NCI-H187 (cell line): Measurements from ENCODE around the gene ACAD11.
A peak's percentile ranks its signal among the peaks of the same experiment; 100 is the strongest.

Experiments
- DNase-seq, 2 experiments: peaks; one replicate each; lab custom pipeline; 2025; lab: John Stamatoyannopoulos, UW

The ACAD11 gene

GRCh38 chr3:132553826-132554225 lies 105.8 kb downstream of the ACAD11 start:
- DNase-seq: no peak

GRCh38 chr3:132550579-132551305 lies 108.9 kb downstream of the ACAD11 start:
- DNase-seq: no peak

- no peak for DNase-seq
Measured at GRCh38 chr3:132549890-132550578, 109.6 kb downstream of the ACAD11 start.

GRCh38 chr3:132549169-132549568 lies 110.4 kb downstream of the ACAD11 start:
- no peak for DNase-seq

- DNase-seq: no peak
Measured at GRCh38 chr3:132545471-132545870, 114.1 kb downstream of the ACAD11 start.

- DNase-seq: no peak
Measured at GRCh38 chr3:132544130-132544529, 115.5 kb downstream of the ACAD11 start.

- no peak for DNase-seq
Measured at GRCh38 chr3:132543011-132543739, 116.4 kb downstream of the ACAD11 start.

- no peak for DNase-seq
Measured at GRCh38 chr3:132542577-132542976, 117.0 kb downstream of the ACAD11 start.

- no peak for DNase-seq
Measured at GRCh38 chr3:132539681-132540080, 119.9 kb downstream of the ACAD11 start.

- DNase-seq: no peak
Measured at GRCh38 chr3:132538072-132538471, 121.5 kb downstream of the ACAD11 start.

GRCh38 chr3:132537297-132537696 lies 122.3 kb downstream of the ACAD11 start:
- DNase-seq: no peak

- no peak for DNase-seq
Measured at GRCh38 chr3:132536442-132537153, 123.0 kb downstream of the ACAD11 start.

GRCh38 chr3:132535575-132536441 lies 123.8 kb downstream of the ACAD11 start:
- DNase-seq: peak; percentile 7 to 54

GRCh38 chr3:132530624-132531023 lies 129.0 kb downstream of the ACAD11 start:
- DNase-seq: no peak

- no peak for DNase-seq
Measured at GRCh38 chr3:132522353-132522752, 137.3 kb downstream of the ACAD11 start.

- no peak for DNase-seq
Measured at GRCh38 chr3:132521901-132522300, 137.7 kb downstream of the ACAD11 start.

- no peak for DNase-seq
Measured at GRCh38 chr3:132519914-132520313, 139.7 kb downstream of the ACAD11 start.

GRCh38 chr3:132517311-132517710 lies 142.3 kb downstream of the ACAD11 start:
- no peak for DNase-seq

- DNase-seq: peak; percentile 50 to 73
Measured at GRCh38 chr3:132513057-132513456, 146.6 kb downstream of the ACAD11 start.

GRCh38 chr3:132509506-132509905 lies 150.1 kb downstream of the ACAD11 start:
- DNase-seq: no peak

GRCh38 chr3:132509096-132509495 lies 150.5 kb downstream of the ACAD11 start:
- no peak for DNase-seq
